Prostate gland (tissue), 2 donors: ENCODE data around the gene COL23A1.

ENCODE experiments used
- CTCF ChIP-seq, 4 experiments: fragments of 200-600 bp in 2 of 4; fragments of 450-650 bp in 2 of 4; sonication (generic) in 2 of 4; IDR thresholded peaks; 1 replicate in 3 of 4; 2 replicates in 1 of 4; pipeline ENCODE4 v1.5.1; 2016 to 2019; ENCODE audit warnings: antibody characterized with exemption in 4 of 4, mild to moderate bottlenecking in 2 of 4, moderate library complexity in 2 of 4
- POLR2A ChIP-seq: fragments of 450-650 bp; IDR thresholded peaks from one replicate; pipeline ENCODE4 v1.6.1; 2016; ENCODE audit warnings: antibody characterized with exemption, mild to moderate bottlenecking
- POLR2AphosphoS5 ChIP-seq: sonication (generic); formaldehyde crosslinking; IDR thresholded peaks from one replicate; pipeline ENCODE4 v1.6.1; 2017; ENCODE audit warnings: antibody characterized with exemption

- TF ChIP-seq POLR2A: no peak
- no peak for TF ChIP-seq CTCF (IDR thresholded peaks at IDR 0.05)
- TF ChIP-seq POLR2AphosphoS5: no peak
Measured at GRCh38 chr5:178546675-178547033, 43.5 kb downstream of the COL23A1 start.
